ENCODE results near the gene CMSS1.

DNA sequence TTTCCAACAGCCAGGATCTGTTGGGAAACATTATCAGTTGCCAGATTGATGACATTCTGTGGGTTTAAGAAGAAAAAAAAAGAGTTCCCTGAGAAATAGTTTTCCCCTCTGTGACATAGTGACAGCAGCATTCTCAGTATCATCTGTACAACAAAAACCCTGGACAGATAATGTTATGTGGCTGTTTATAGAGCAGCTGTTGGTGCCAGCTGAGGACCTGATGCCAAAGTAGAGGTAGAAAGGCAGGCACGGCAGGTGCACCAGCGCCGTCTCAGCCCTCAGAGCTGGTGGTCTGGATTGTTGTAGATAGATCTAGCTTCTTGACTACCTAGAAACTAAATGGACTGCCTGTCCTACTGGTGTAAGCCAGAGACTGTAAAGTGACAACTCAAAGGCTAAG, 352.8 kb downstream of the CMSS1 start:
- TF ChIP-seq, protein P1, sequence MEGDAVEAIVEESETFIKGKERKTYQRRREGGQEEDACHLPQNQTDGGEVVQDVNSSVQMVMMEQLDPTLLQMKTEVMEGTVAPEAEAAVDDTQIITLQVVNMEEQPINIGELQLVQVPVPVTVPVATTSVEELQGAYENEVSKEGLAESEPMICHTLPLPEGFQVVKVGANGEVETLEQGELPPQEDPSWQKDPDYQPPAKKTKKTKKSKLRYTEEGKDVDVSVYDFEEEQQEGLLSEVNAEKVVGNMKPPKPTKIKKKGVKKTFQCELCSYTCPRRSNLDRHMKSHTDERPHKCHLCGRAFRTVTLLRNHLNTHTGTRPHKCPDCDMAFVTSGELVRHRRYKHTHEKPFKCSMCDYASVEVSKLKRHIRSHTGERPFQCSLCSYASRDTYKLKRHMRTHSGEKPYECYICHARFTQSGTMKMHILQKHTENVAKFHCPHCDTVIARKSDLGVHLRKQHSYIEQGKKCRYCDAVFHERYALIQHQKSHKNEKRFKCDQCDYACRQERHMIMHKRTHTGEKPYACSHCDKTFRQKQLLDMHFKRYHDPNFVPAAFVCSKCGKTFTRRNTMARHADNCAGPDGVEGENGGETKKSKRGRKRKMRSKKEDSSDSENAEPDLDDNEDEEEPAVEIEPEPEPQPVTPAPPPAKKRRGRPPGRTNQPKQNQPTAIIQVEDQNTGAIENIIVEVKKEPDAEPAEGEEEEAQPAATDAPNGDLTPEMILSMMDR (IDR thresholded peaks at IDR 0.05): no peak
- no peak for TF ChIP-seq POLR2A (IDR thresholded peaks at IDR 0.05)
